Measurements from ENCODE around the gene TMEM43. TPM values are rescaled to one million over a fixed set of nuclear protein-coding genes. Genes with fewer than 3 reads are reported as not detected.

The TMEM43 gene
- total RNA-seq, 1 donor from 2014 or later = 79.2 TPM

DNA sequence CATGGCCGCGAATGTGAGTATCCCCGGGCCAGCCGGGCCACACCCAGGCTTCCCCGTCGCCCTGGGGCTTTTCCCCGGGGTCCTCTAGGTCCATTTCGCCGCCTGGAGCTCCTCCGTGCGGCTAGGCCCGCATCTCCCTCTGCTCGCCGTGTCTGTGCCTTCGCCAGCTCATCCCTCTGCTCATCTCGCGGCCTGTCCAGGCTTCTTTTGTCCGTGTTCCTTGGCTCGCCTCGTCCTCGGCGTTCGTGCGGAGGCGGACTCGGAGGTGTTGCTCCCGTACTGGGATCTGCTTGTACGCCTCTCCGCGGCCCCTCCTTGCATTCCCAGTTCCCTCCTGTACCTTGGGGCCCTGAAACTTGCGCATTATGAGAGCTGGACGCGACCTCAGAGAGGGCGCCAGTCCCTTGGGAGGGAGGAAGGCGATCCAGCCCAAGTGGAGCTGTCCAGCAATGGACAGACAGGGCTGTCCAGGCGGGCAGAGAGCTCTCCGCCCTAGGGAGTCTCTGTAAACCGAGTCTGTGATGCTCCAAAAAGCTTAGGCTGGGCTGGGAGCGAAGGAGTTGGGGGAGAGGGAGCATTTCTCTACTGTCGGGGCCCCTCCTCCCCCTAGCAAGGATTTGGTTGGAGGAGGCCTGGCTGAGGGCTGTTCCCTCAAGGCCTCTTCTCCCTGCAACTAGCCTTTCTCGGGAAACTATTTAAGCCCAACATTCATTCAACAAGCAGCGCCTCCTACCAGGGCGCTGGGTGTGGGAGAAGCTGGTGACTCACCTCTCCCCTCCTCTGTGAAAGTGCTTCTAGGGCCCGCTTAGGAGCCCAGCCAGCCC, 553 bp downstream of the TMEM43 start:
- Mint-ChIP-seq H3K36me3 (ENCODE audit: low read depth, unreplicated experiment) (peaks cover 18% of the 10 kb centered on the region), H3K9me3 (ENCODE audit: unreplicated experiment) (no peaks in the 10 kb centered on the region), H3K4me3 (ENCODE audit: unreplicated experiment) (peak overlapping the region; percentile 97), H3K27me3 (ENCODE audit: low read depth, unreplicated experiment) (no peaks in the 10 kb centered on the region), H3K4me1 (ENCODE audit: low read depth, unreplicated experiment) (peaks cover 28% of the 10 kb centered on the region), H3K27ac (ENCODE audit: unreplicated experiment) (peak overlapping the region; percentile 93)
- peak overlapping the region; percentile 88 for H3K27ac ChIP-seq (ENCODE audit: low read depth, low read length)
- peaks cover 18% of the 10 kb centered on the region for H3K36me3 ChIP-seq (ENCODE audit: insufficient read depth, low read length)
- peak overlapping the region; percentile 89 for H3K4me3 ChIP-seq (ENCODE audit: insufficient read depth, low read depth, low read length)
- FAIRE-seq (no peak), DNase-seq (ENCODE audit: low read depth) (peak; percentile 91)
- peaks cover 41% of the 10 kb centered on the region for H4K20me1 ChIP-seq (ENCODE audit: insufficient read depth, low read length)
- peak overlapping the region; percentile 98 for H3K4me2 ChIP-seq (ENCODE audit: low read length)
- H3K9ac ChIP-seq (ENCODE audit: low read length) = peak overlapping the region; percentile 95
- no peaks in the 10 kb centered on the region for H3K9me3 ChIP-seq (ENCODE audit: insufficient read depth, low read depth, low read length)
- TF ChIP-seq, protein P1, sequence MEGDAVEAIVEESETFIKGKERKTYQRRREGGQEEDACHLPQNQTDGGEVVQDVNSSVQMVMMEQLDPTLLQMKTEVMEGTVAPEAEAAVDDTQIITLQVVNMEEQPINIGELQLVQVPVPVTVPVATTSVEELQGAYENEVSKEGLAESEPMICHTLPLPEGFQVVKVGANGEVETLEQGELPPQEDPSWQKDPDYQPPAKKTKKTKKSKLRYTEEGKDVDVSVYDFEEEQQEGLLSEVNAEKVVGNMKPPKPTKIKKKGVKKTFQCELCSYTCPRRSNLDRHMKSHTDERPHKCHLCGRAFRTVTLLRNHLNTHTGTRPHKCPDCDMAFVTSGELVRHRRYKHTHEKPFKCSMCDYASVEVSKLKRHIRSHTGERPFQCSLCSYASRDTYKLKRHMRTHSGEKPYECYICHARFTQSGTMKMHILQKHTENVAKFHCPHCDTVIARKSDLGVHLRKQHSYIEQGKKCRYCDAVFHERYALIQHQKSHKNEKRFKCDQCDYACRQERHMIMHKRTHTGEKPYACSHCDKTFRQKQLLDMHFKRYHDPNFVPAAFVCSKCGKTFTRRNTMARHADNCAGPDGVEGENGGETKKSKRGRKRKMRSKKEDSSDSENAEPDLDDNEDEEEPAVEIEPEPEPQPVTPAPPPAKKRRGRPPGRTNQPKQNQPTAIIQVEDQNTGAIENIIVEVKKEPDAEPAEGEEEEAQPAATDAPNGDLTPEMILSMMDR (IDR thresholded peaks at IDR 0.05; ENCODE audit: insufficient read depth, low read depth, low read length) = no peak
- TF ChIP-seq EZH2 (IDR thresholded peaks at IDR 0.05; ENCODE audit: insufficient read depth, low read length) = no peak
- peak overlapping the region; percentile 65 for H2AFZ ChIP-seq (ENCODE audit: low read depth, low read length)
- H3K4me1 ChIP-seq (ENCODE audit: insufficient read depth, low read length) = peaks cover 20% of the 10 kb centered on the region
- peaks cover 61% of the 10 kb centered on the region for H3K79me2 ChIP-seq (ENCODE audit: insufficient read depth, low read length)
- no peaks in the 10 kb centered on the region for H3K27me3 ChIP-seq (ENCODE audit: insufficient read depth, low read length)

GRCh38 chr3:14126017-14126886, 1.4 kb downstream of the TMEM43 start:
- no peak for TF ChIP-seq EZH2 (IDR thresholded peaks at IDR 0.05; ENCODE audit: insufficient read depth, low read length)
- TF ChIP-seq, protein P1 (IDR thresholded peaks at IDR 0.05; ENCODE audit: insufficient read depth, low read depth, low read length) = no peak
- Histone ChIP-seq H3K36me3 (ENCODE audit: insufficient read depth, low read length) (peaks cover 26% of the 10 kb centered on the region), H3K4me2 (ENCODE audit: low read length) (peak overlapping the region; percentile 98), H3K4me1 (ENCODE audit: insufficient read depth, low read length) (peaks cover 20% of the 10 kb centered on the region), H3K4me3 (ENCODE audit: insufficient read depth, low read depth, low read length) (peak overlapping the region; percentile 89), H3K79me2 (ENCODE audit: insufficient read depth, low read length) (peaks cover 63% of the 10 kb centered on the region), H2AFZ (ENCODE audit: low read depth, low read length) (no peak overlapping the region), H3K27ac (ENCODE audit: low read depth, low read length) (peak overlapping the region; percentile 44), H3K9ac (ENCODE audit: low read length) (peak overlapping the region; percentile 95), H4K20me1 (ENCODE audit: insufficient read depth, low read length) (peaks cover 49% of the 10 kb centered on the region), H3K9me3 (ENCODE audit: insufficient read depth, low read depth, low read length) (no peaks in the 10 kb centered on the region), H3K27me3 (ENCODE audit: insufficient read depth, low read length) (no peaks in the 10 kb centered on the region)
- Mint-ChIP-seq H3K27ac (ENCODE audit: unreplicated experiment) (peak overlapping the region; percentile 93), H3K4me1 (ENCODE audit: low read depth, unreplicated experiment) (peaks cover 24% of the 10 kb centered on the region), H3K27me3 (ENCODE audit: low read depth, unreplicated experiment) (no peaks in the 10 kb centered on the region), H3K36me3 (ENCODE audit: low read depth, unreplicated experiment) (peaks cover 21% of the 10 kb centered on the region), H3K9me3 (ENCODE audit: unreplicated experiment) (no peaks in the 10 kb centered on the region), H3K4me3 (ENCODE audit: unreplicated experiment) (peak overlapping the region; percentile 97)
- no peak for FAIRE-seq
- DNase-seq (ENCODE audit: low read depth) = no peak

Measured in astrocyte (in vitro differentiated cells and primary cell).